Activated CD4-positive, alpha-beta T cell treated with anti-CD3 and anti-CD28 coated beads for 36 hours (primary cell): Measurements from ENCODE around the gene SAYSD1. TPM values are rescaled to one million over a fixed set of nuclear protein-coding genes. Genes with fewer than 3 reads are reported as not detected.
"Not testable (repeated sequence)": the region's sequence is repeated elsewhere in the genome, so short reads cannot be mapped to it uniquely, and the experiment has no call there.

Experiments
- ATAC-seq: fragments of 200-7000 bp; cut with Tn5 transposase; one replicate; pipeline ENCODE4 v1.10.0; 2021; ENCODE audit warnings: mild to moderate bottlenecking, moderate library complexity
- CTCF ChIA-PET: fragments of 350-600 bp; sonication (Branson Sonifier 250); formaldehyde crosslinking; loops from one replicate; lab custom pipeline; 2021; ENCODE audit warnings: antibody characterized with exemption; lab: Charles Lee
- POLR2A ChIA-PET: fragments of 350-600 bp; sonication (Branson Sonifier 250); formaldehyde crosslinking; loops from one replicate; lab custom pipeline; 2021; ENCODE audit warnings: antibody characterized with exemption, inconsistent platforms; lab: Charles Lee
- DNase-seq: peaks from one replicate; pipeline ENCODE4 v3.0.0-alpha.2; 2020
- H3K27ac Mint-ChIP-seq: one replicate; pipeline ENCODE4 v1.8.0; 2021; ENCODE audit warnings: mixed read lengths
- H3K27me3 Mint-ChIP-seq: one replicate; pipeline ENCODE4 v1.8.0; 2021; ENCODE audit warnings: mixed read lengths
- H3K36me3 Mint-ChIP-seq: one replicate; pipeline ENCODE4 v1.8.0; 2021; ENCODE audit warnings: low read depth, mixed read lengths
- H3K4me1 Mint-ChIP-seq: one replicate; pipeline ENCODE4 v1.8.0; 2021; ENCODE audit warnings: mixed read lengths
- H3K4me3 Mint-ChIP-seq: one replicate; pipeline ENCODE4 v1.8.0; 2021; ENCODE audit warnings: mild to moderate bottlenecking, moderate library complexity, mixed read lengths
- H3K9me3 Mint-ChIP-seq: one replicate; pipeline ENCODE4 v1.8.0; 2021; ENCODE audit warnings: low read depth, mixed read lengths
- intact Hi-C, 2 experiments: fragments of 100-400 bp; cut with DNase I in 1 of 2; cut with micrococcal nuclease in 1 of 2; formaldehyde crosslinking; loops; one replicate each; pipeline versions ENCODE4 v1.14.2 to v1.15.1; 2022 to 2024; cut with DNase I, micrococcal nuclease
- total RNA-seq, 2 experiments: library from RNA; stranded (reverse); gene quantifications; one replicate each; pipeline ENCODE4 v1.2.3, GENCODE V29; 2021

The SAYSD1 gene
- total RNA-seq, 2 experiments from 2014 or later: 14.1 to 16.7 TPM

GRCh38 chr6:39140556-39141167 is 25.7 kb upstream of the SAYSD1 start:
- DNase-seq (no peak), ATAC-seq (no peak)
- no peak overlapping the region for H3K27ac Mint-ChIP-seq
- peaks cover 12% of the 10 kb centered on the region for H3K9me3 Mint-ChIP-seq
- no peaks in the 10 kb centered on the region for H3K36me3 Mint-ChIP-seq
- no peak overlapping the region for H3K4me3 Mint-ChIP-seq
- H3K27me3 Mint-ChIP-seq: peaks cover 11% of the 10 kb centered on the region
- intact Hi-C loops: no loop called here
- no peaks in the 10 kb centered on the region for H3K4me1 Mint-ChIP-seq
- CTCF ChIA-PET: interaction anchor here (1.6 kb wide), 1 partner anchor 52 kb away, joined by 3 read pairs; no protein-coding TSS in a partner anchor
- POLR2A ChIA-PET: no interaction called here

- Mint-ChIP-seq H3K4me1 (no peaks in the 10 kb centered on the region), H3K4me3 (no peak overlapping the region), H3K27me3 (peaks cover 11% of the 10 kb centered on the region), H3K36me3 (no peaks in the 10 kb centered on the region), H3K27ac (no peak overlapping the region), H3K9me3 (peaks cover 12% of the 10 kb centered on the region)
- no peak for ATAC-seq
- CTCF ChIA-PET: interaction anchor here (0.9 to 1.4 kb wide), 3 partner anchors 9 to 49 kb away, joined by 3 read pairs; no protein-coding TSS in a partner anchor
- peak; percentile 61 for DNase-seq
- intact Hi-C loops: no loop called here
- POLR2A ChIA-PET: no interaction called here
These were observed 22.3 kb upstream of the SAYSD1 start for GRCh38 chr6:39137245-39137644.

GRCh38 chr6:39136207-39136606 is 21.2 kb upstream of the SAYSD1 start:
- POLR2A ChIA-PET, DNase-seq, ATAC-seq, H3K36me3 Mint-ChIP-seq, intact Hi-C loops, H3K4me1 Mint-ChIP-seq, H3K27ac Mint-ChIP-seq, H3K4me3 Mint-ChIP-seq: not testable (repeated sequence)
- Mint-ChIP-seq H3K9me3 (peaks cover 14% of the 10 kb centered on the region), H3K27me3 (peaks cover 14% of the 10 kb centered on the region)
- CTCF ChIA-PET: interaction anchor here (1.0 to 1.4 kb wide), 2 partner anchors 10 to 48 kb away, joined by 3 read pairs; no protein-coding TSS in a partner anchor

GRCh38 chr6:39134761-39135160 is 19.8 kb upstream of the SAYSD1 start:
- CTCF ChIA-PET, ATAC-seq, DNase-seq, H3K27ac Mint-ChIP-seq, intact Hi-C loops, H3K4me3 Mint-ChIP-seq, H3K4me1 Mint-ChIP-seq, POLR2A ChIA-PET, H3K36me3 Mint-ChIP-seq, H3K27me3 Mint-ChIP-seq: not testable (repeated sequence)
- peaks cover 14% of the 10 kb centered on the region for H3K9me3 Mint-ChIP-seq

- intact Hi-C loops: no loop called here
- Mint-ChIP-seq H3K4me3 (no peak overlapping the region), H3K27me3 (peaks cover 10% of the 10 kb centered on the region), H3K9me3 (peaks cover 2% of the 10 kb centered on the region), H3K27ac (no peak overlapping the region), H3K36me3 (peaks cover 2% of the 10 kb centered on the region), H3K4me1 (no peaks in the 10 kb centered on the region)
- CTCF ChIA-PET: interaction anchor here (0.6 to 0.7 kb wide), 2 partner anchors 35 to 40 kb away, joined by 3 read pairs; no protein-coding TSS in a partner anchor
- DNase-seq (no peak), ATAC-seq (no peak)
- POLR2A ChIA-PET: interaction anchor here (0.7 kb wide), 1 partner anchor 179 kb away, joined by 3 read pairs; no protein-coding TSS in a partner anchor
These were observed 15.7 kb upstream of the SAYSD1 start for GRCh38 chr6:39130691-39131090.

GRCh38 chr6:39128832-39129231 is 13.8 kb upstream of the SAYSD1 start:
- ATAC-seq (no peak), DNase-seq (no peak)
- ChIA-PET POLR2A (no interaction called here), CTCF (interaction anchor here (0.6 to 1.5 kb wide), 2 partner anchors 31 to 179 kb away, joined by 3 to 4 read pairs; no protein-coding TSS in a partner anchor)
- no peaks in the 10 kb centered on the region for H3K4me1 Mint-ChIP-seq
- peaks cover 2% of the 10 kb centered on the region for H3K9me3 Mint-ChIP-seq
- peaks cover 11% of the 10 kb centered on the region for H3K27me3 Mint-ChIP-seq
- peaks cover 2% of the 10 kb centered on the region for H3K36me3 Mint-ChIP-seq
- intact Hi-C loops: no loop called here
- H3K4me3 Mint-ChIP-seq: no peak overlapping the region
- H3K27ac Mint-ChIP-seq: no peak overlapping the region

- H3K36me3 Mint-ChIP-seq: peaks cover 2% of the 10 kb centered on the region
- no peak overlapping the region for H3K4me3 Mint-ChIP-seq
- ChIA-PET CTCF (interaction anchor here (0.6 to 1.5 kb wide), 6 partner anchors 32 to 493 kb away, joined by 3 to 4 read pairs (median 3); no protein-coding TSS in a partner anchor), POLR2A (interaction anchor here (0.5 kb wide), 1 partner anchor 128 kb away, joined by 8 read pairs; no protein-coding TSS in a partner anchor)
- ATAC-seq (no peak), DNase-seq (no peak)
- intact Hi-C loops: no loop called here
- no peaks in the 10 kb centered on the region for H3K4me1 Mint-ChIP-seq
- H3K27me3 Mint-ChIP-seq: peaks cover 11% of the 10 kb centered on the region
- peaks cover 2% of the 10 kb centered on the region for H3K9me3 Mint-ChIP-seq
- no peak overlapping the region for H3K27ac Mint-ChIP-seq
These were observed 13.1 kb upstream of the SAYSD1 start for GRCh38 chr6:39128106-39128505.

- Mint-ChIP-seq H3K27ac (no peak overlapping the region), H3K36me3 (no peaks in the 10 kb centered on the region), H3K27me3 (peaks cover 4% of the 10 kb centered on the region), H3K4me1 (no peaks in the 10 kb centered on the region), H3K9me3 (no peaks in the 10 kb centered on the region), H3K4me3 (no peak overlapping the region)
- ChIA-PET POLR2A (no interaction called here), CTCF (interaction anchor here (1.0 kb wide), 1 partner anchor 9 kb away, joined by 4 read pairs; the partner anchor contains the start of gene SAYSD1)
- no peak for ATAC-seq
- DNase-seq: no peak
- intact Hi-C loops: no loop called here
These were observed 9.1 kb upstream of the SAYSD1 start for GRCh38 chr6:39124114-39124513.

- intact Hi-C loops: loop anchor here (10.0 kb wide), 5 partner anchors 244 to 1624 kb away; partner anchors contain the start of genes CCDC167 (in 1 of the 2), KIF6 (in 1 of the 2) and MOCS1 (in 1 of the 2)
- POLR2A ChIA-PET: no interaction called here
- H3K4me1 Mint-ChIP-seq: peaks cover 25% of the 10 kb centered on the region
These were observed 3.9 kb upstream of the SAYSD1 start for GRCh38 chr6:39118921-39119320.

GRCh38 chr6:39114388-39114703 is 640 bp downstream of the SAYSD1 start:
- H3K36me3 Mint-ChIP-seq: peaks cover 21% of the 10 kb centered on the region
- H3K4me3 Mint-ChIP-seq: peak overlapping the region; percentile 85
- no peaks in the 10 kb centered on the region for H3K27me3 Mint-ChIP-seq
- ChIA-PET CTCF (interaction anchor here (0.8 to 1.5 kb wide), 5 partner anchors 9 to 83 kb away, joined by 3 to 6 read pairs (median 4); no protein-coding TSS in a partner anchor), POLR2A (interaction anchor here (0.6 to 1.5 kb wide), 2 partner anchors 12 to 113 kb away, joined by 3 read pairs; no protein-coding TSS in a partner anchor)
- no peak for DNase-seq
- peak overlapping the region; percentile 98 for H3K27ac Mint-ChIP-seq
- H3K9me3 Mint-ChIP-seq: peaks cover 3% of the 10 kb centered on the region
- peak; percentile 6 for ATAC-seq
- H3K4me1 Mint-ChIP-seq: peaks cover 70% of the 10 kb centered on the region
- intact Hi-C loops: loop anchor here (1.0 to 10.0 kb wide), 10 partner anchors 62 to 1958 kb away; partner anchors contain the start of genes BTBD9 (in 1 of the 2), CCDC167 (in 1 of the 2), GLO1 (in 1 of the 2) and KCNK5 (in 1 of the 2)

More at GRCh38 chr6:39118921-39119320, 3.9 kb upstream of the SAYSD1 start:
- CTCF ChIA-PET: interaction anchor here (0.6 to 1.0 kb wide), 2 partner anchors 16 to 187 kb away, joined by 3 read pairs; no protein-coding TSS in a partner anchor
- Mint-ChIP-seq H3K36me3 (peaks cover 1% of the 10 kb centered on the region), H3K9me3 (peaks cover 3% of the 10 kb centered on the region), H3K4me3 (no peak overlapping the region), H3K27me3 (no peaks in the 10 kb centered on the region), H3K27ac (no peak overlapping the region)
- DNase-seq: no peak
- ATAC-seq: no peak

- peaks cover 27% of the 10 kb centered on the region for H3K36me3 Mint-ChIP-seq
- peak overlapping the region; percentile 85 for H3K4me3 Mint-ChIP-seq
- peaks cover 75% of the 10 kb centered on the region for H3K4me1 Mint-ChIP-seq
- DNase-seq: no peak
- peak overlapping the region; percentile 98 for H3K27ac Mint-ChIP-seq
- intact Hi-C loops: loop anchor here (1.0 to 10.0 kb wide), 11 partner anchors 11 to 1959 kb away; partner anchors contain the start of genes BTBD9 (in 1 of the 2), CCDC167 (in 1 of the 2), GLO1 (in 1 of the 2) and KCNK5 (in 1 of the 2)
- ATAC-seq: no peak
- no peaks in the 10 kb centered on the region for H3K27me3 Mint-ChIP-seq
- peaks cover 3% of the 10 kb centered on the region for H3K9me3 Mint-ChIP-seq
- CTCF ChIA-PET: interaction anchor here (1.1 to 1.5 kb wide), 2 partner anchors 12 to 46 kb away, joined by 3 to 6 read pairs; no protein-coding TSS in a partner anchor
- POLR2A ChIA-PET: interaction anchor here (1.5 kb wide), 1 partner anchor 11 kb away, joined by 3 read pairs; no protein-coding TSS in a partner anchor
These were observed 1.2 kb downstream of the SAYSD1 start for GRCh38 chr6:39113788-39114187.
